NCI-H1105 (cell line): ENCODE data around the gene AUNIP.

Experiments
- DNase-seq: peaks from one replicate; lab custom pipeline; 2025; lab: John Stamatoyannopoulos, UW

The AUNIP gene

DNA sequence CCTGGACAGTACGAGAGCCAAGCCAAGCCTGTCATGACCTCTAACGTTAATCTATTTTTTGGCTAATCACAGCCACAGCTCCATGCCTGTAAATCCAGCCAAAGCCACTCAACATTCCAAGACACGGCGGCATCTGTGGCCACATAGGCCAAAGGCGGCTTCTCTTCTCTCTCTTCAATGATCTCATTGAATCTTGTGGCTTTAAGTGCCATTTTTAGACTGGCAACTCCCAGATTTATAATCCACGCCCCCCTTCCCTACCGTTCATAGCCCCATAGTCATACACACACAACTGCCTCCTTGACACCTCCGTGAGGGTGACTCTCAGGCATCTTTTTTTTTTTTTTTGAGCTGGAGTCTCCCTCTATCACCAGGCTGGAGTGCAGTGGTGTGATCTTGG, 64.9 kb downstream of the AUNIP start:
- no peak for DNase-seq

DNA sequence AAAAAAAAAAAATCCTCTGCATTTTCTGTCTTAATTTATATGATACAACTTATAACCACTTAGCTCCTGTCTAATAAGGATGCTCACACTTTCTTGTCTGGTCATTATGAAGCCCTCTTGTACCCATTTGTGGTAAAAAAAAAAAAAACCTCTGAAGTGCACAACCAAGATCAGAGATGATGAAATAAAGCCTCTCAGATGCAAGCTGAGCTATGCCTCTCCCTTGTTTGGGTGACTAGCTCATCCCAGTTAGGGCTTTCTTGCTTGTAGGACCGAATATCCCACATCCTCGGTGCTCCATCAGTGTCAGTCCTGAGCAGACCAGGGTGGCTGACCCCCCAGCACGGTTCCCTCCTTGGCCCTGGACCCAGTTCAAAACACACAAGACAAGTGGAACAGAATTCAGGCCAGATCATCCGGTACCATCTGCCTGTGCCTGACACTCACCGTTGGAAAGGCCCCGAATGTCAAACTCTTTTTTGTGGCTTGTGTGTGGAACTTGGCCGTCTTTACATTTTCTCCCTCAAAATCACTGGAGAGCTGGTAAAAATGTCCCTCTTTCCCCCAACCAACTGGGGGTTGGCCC, 65.6 kb downstream of the AUNIP start:
- DNase-seq: no peak

DNA sequence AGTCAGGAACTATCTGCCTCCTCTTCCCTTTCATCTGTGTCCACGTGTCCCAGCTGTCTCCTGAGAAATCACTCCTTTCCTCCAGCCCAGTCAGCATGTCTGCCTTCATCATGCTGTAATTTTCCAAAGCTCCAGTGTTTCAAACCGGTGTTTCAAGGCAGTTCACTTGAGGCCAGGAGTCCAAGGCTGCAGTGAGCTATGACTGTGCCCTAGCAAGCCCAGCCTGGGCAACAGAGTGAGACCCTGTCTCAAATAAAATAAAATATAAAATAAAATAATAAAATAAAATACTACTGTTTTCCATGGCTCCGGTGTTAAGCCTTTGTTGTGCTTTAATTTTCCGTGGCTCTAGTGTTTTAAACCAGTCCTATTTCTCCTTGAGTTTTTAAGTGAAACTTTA, 67.1 kb downstream of the AUNIP start:
- no peak for DNase-seq

DNA sequence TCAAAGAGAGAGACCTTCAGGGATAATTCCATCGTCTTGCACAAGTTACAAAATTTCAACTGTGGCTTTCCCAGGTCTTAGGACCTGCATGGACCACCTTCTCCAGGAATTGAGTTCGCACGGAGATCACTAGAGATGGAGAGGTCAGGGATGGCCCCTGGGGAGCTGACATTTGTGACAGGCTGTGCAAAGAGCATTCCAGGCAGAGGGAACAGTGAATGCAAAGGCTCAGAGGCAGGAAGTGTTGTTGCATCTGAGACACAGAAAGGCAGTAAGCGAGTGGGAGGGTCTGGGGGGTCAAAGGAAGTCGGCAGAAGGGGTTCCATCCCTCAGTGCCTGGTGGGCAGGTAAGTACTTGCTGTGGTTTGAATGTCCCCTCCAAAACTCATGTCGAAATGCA, 68.8 kb downstream of the AUNIP start:
- DNase-seq: no peak

DNA sequence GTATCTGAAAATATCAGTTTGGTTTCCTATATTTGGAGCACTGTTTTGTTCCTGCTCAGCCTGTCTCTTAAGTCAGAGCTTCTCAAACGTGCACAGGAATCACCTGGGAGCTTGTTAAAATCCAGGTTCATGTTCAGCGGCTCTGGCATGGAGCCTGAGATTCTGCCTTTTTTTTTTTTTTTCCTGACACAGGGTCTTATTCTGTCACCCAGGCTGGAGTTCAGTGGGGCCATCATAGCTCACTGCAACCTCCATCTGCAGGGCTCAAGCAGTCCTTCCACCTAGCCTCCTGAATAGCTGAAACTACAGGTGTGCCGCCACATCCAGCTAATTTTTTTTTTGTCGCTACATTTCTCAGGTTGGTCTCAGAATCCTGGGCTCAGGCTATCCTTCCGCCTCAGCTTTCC, 71.5 kb downstream of the AUNIP start:
- no peak for DNase-seq

DNA sequence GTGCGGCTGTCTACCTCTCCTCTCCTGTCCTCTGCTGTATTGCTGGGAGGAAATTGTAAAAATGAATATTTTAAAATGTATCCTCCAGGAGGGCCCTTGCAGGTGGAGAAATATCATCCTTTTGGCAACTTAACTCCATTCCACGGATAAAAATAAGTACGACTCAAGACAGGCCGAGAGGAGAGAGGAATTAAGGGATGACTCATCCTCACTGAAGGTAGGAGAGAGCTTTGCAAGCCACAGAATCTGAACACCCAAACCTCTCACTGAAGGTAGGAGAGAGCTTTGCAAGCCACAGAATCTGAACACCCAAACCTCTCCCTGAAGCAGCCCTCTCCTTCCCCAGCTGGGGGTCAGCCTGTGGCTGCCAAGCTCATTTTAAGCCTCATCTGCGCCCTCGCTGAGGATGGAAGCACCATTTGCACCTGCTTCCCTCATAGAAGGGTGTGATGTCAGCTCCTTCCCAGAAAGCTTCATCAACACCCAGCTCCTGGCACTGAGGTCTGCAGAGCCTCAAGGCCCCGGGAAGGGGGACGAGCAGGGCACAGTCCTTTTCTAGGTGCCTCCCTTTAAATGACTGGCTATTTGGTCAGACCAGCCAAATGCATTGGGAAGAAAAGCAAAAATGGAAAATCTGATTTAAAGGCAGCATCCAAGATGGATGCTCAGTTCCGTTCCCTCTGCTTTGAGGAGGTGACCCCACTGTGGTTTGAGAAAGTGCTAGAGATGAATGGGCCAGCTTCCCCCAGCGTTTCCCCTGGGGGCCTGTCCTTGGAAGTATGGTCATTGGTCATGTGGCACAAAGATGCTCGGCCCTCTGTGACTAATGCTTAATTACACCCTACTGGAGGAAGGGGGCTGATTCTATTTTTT, 72.1 kb downstream of the AUNIP start:
- no peak for DNase-seq

DNA sequence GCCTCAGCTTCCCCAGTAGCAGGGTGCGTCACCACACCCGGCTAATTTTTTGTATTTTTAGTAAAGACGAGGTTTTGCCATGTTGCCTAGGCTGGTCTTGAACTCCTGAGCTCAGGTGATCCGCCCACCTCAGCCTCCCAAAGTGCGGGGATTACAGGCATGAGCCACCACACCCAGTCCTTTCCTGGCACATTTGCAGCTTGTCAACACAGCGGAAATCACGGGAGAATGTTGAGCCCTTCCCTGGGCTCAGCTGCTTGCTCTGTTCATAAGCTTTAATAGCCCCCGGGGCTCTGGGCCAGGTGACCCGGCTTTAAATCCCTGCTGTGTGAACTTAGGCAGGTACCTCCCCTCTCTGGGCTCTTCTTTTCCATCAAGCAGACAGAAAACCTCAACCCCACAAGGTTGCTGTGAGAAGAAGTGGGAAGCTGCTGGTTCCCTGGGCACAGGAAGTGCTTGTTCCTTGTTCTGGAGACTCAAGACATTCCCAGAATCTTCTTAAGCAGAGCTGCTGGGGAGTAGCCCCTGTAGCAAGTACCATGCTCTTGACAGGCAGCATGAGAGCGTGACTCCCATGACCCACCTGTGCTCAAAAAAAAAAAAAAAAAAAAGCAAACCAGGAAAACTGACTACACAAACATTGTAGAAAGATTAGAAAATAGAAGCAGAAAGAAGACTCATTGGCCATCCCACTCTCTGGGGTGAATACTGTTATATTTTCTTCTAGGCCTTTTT, 73.8 kb downstream of the AUNIP start:
- no peak for DNase-seq

DNA sequence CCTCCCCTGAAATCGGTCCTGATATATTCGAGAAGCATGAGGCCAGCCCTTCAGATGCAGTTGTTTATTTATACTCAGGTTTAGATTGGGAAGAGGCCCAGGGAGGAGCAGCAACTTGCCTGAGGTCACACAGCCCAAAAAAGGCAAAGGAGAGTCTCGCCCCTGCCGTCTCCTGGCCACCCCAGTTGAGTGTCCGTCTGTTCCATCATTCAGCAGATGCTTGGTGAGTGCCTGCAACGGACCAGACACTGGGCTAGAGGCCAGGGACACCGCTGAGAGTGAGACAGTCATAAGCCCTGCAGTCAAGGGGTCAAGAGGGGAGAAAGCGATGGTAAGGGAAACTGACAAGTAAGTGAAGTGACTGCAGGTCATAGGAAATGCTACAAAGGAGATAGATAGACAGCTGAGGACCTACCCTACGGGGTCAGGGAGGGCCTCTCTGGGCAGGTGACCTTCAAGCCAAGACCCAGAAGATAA, 74.6 kb downstream of the AUNIP start:
- DNase-seq: no peak
